Osteoblast (primary cell): ENCODE results near the gene SLC35C1. TPM values are rescaled to one million over a fixed set of nuclear protein-coding genes. Genes with fewer than 3 reads are reported as not detected.
A peak's percentile ranks its signal among the peaks of the same experiment; 100 is the strongest.

ENCODE experiments used
- DNase-seq: peaks from one replicate; pipeline ENCODE4 v3.0.0; 2011; ENCODE audit warnings: low spot score, mixed read lengths; ENCODE audit not compliant: insufficient read length; ENCODE audit errors: missing footprints
- H2AFZ ChIP-seq: 2 replicates; pipeline ENCODE4 v1.6.0; 2011; ENCODE audit warnings: mild to moderate bottlenecking, low read length
- H3K27ac ChIP-seq: 2 replicates; pipeline ENCODE4 v1.5.1; 2011; ENCODE audit warnings: mild to moderate bottlenecking, low read depth, low read length, moderate library complexity
- H3K27me3 ChIP-seq: 2 replicates; pipeline ENCODE4 v1.6.0; 2012; ENCODE audit warnings: mild to moderate bottlenecking, control low read depth, inconsistent platforms, low read length, moderate library complexity; ENCODE audit not compliant: insufficient read depth
- H3K36me3 ChIP-seq: 2 replicates; pipeline ENCODE4 v1.5.1; 2011; ENCODE audit warnings: mild to moderate bottlenecking, low read length, control low read depth, moderate library complexity; ENCODE audit not compliant: insufficient read depth
- H3K4me1 ChIP-seq: 2 replicates; pipeline ENCODE4 v1.5.1; 2011; ENCODE audit warnings: mild to moderate bottlenecking, low read length, control low read depth, moderate library complexity; ENCODE audit not compliant: insufficient read depth
- H3K4me2 ChIP-seq: 2 replicates; pipeline ENCODE4 v1.6.0; 2011; ENCODE audit warnings: mild to moderate bottlenecking, low read length; ENCODE audit not compliant: insufficient read depth
- H3K4me3 ChIP-seq: fragments of 200-600 bp; sonication (generic); 3 replicates; pipeline ENCODE4 v1.5.1; 2012; ENCODE audit warnings: mild to moderate bottlenecking, low read length, inconsistent platforms; ENCODE audit not compliant: insufficient read depth
- H3K79me2 ChIP-seq: 2 replicates; pipeline ENCODE4 v1.6.0; 2012; ENCODE audit warnings: mild to moderate bottlenecking, low read length, control low read depth, inconsistent platforms; ENCODE audit not compliant: insufficient read depth
- H3K9me3 ChIP-seq: 2 replicates; pipeline ENCODE4 v1.5.1; 2011; ENCODE audit warnings: low read depth, low read length, control low read depth
- H4K20me1 ChIP-seq: 2 replicates; pipeline ENCODE4 v1.6.0; 2012; ENCODE audit warnings: mild to moderate bottlenecking, low read length, control low read depth; ENCODE audit not compliant: insufficient read depth
- CTCF ChIP-seq: IDR thresholded peaks from 2 replicates; pipeline ENCODE4 v1.5.1; 2011; ENCODE audit warnings: mild to moderate bottlenecking, low read depth, low read length, moderate library complexity; ENCODE audit errors: extremely low read depth
- total RNA-seq: library from RNA; depleted of rRNA; stranded (reverse); fragments of >200 nt; gene quantifications from 2 replicates; pipeline ENCODE4 v1.2.3, GENCODE V29; 2012

SLC35C1 gene
- total RNA-seq, 1 donor = 12.3 TPM

- H4K20me1 ChIP-seq = peaks cover 3% of the 10 kb centered on the region
Observed at GRCh38 chr11:45768486-45768885, 36.5 kb upstream of the SLC35C1 start.

DNA sequence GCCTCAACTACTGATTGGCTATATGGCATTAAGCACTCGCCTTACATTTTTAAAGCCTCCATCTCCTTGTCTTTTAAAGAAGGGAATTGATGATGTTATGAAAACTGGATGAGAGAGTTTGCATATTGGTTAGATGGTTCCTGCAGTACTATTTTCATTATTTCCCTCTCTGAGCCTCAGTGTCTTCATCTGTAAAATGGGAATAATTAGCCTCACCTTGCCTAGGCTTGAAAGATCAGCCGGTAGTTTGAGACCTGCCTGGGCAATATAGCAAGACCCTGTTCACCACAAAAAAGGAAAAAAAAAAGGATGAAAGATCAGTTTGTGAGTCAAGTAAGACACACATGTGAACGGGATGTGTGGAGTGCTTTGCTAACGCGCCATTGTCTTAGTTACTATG lies 35.0 kb upstream of the SLC35C1 start:
- H3K36me3 ChIP-seq = no peaks in the 10 kb centered on the region
- H3K4me3 ChIP-seq = no peak overlapping the region
- H3K27ac ChIP-seq = no peak overlapping the region
- no peak for DNase-seq
- H3K27me3 ChIP-seq = peaks cover 28% of the 10 kb centered on the region
- peaks cover 6% of the 10 kb centered on the region for H3K4me1 ChIP-seq
- no peak overlapping the region for H3K4me2 ChIP-seq
- no peaks in the 10 kb centered on the region for H3K79me2 ChIP-seq
- peaks cover 3% of the 10 kb centered on the region for H4K20me1 ChIP-seq
- no peak overlapping the region for H2AFZ ChIP-seq
- H3K9me3 ChIP-seq = no peaks in the 10 kb centered on the region
- no peak for TF ChIP-seq CTCF

More at GRCh38 chr11:45768486-45768885, 36.5 kb upstream of the SLC35C1 start:
- Histone ChIP-seq H3K9me3 (no peaks in the 10 kb centered on the region), H3K4me3 (no peak overlapping the region), H3K79me2 (no peaks in the 10 kb centered on the region), H3K4me2 (no peak overlapping the region), H3K27ac (no peak overlapping the region), H3K4me1 (peaks cover 6% of the 10 kb centered on the region), H3K36me3 (no peaks in the 10 kb centered on the region), H2AFZ (no peak overlapping the region), H3K27me3 (peaks cover 30% of the 10 kb centered on the region)
- DNase-seq = no peak
- no peak for TF ChIP-seq CTCF

DNA sequence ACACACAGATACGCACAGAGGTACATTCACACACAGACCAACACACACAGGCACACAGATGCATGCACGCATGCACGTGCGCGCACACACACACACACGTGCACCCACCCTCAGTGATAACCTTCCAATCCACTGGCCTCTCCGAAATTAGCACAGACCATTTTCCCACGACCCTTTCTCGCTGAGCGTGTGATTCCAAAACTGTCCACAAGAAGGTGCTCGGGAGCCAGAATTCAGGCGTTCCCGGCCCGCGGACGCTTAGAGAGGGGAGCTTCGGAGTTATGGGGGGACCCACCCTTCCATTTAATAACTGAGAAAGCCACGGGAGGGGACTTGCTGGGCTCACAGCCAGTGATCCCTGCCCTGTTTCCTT lies 33.8 kb upstream of the SLC35C1 start:
- H3K4me2 ChIP-seq = peak overlapping the region; percentile 100
- peaks cover 3% of the 10 kb centered on the region for H4K20me1 ChIP-seq
- DNase-seq = peak; percentile 89
- peak overlapping the region; percentile 97 for H2AFZ ChIP-seq
- no peaks in the 10 kb centered on the region for H3K9me3 ChIP-seq
- peaks cover 6% of the 10 kb centered on the region for H3K4me1 ChIP-seq
- peak overlapping the region; percentile 80 for H3K4me3 ChIP-seq
- no peaks in the 10 kb centered on the region for H3K79me2 ChIP-seq
- no peaks in the 10 kb centered on the region for H3K36me3 ChIP-seq
- peaks cover 24% of the 10 kb centered on the region for H3K27me3 ChIP-seq
- no peak overlapping the region for H3K27ac ChIP-seq
- peak; percentile 85 for TF ChIP-seq CTCF

GRCh38 chr11:45771566-45772448 lies 33.1 kb upstream of the SLC35C1 start:
- no peaks in the 10 kb centered on the region for H3K9me3 ChIP-seq
- peak overlapping the region; percentile 80 for H3K4me3 ChIP-seq
- H3K27ac ChIP-seq = no peak overlapping the region
- peak overlapping the region; percentile 97 for H2AFZ ChIP-seq
- H3K27me3 ChIP-seq = peaks cover 20% of the 10 kb centered on the region
- TF ChIP-seq CTCF = peak; percentile 87
- peak; percentile 97 for DNase-seq
- H3K4me1 ChIP-seq = peaks cover 6% of the 10 kb centered on the region
- peak overlapping the region; percentile 100 for H3K4me2 ChIP-seq
- H4K20me1 ChIP-seq = peaks cover 3% of the 10 kb centered on the region
- no peaks in the 10 kb centered on the region for H3K79me2 ChIP-seq
- H3K36me3 ChIP-seq = no peaks in the 10 kb centered on the region
